ELR (cell line): ENCODE measurements around the gene MRPL17.

Source experiments
- DNase-seq: peaks from one replicate; pipeline ENCODE4 v3.0.0-alpha.2; 2015; ENCODE audit warnings: low read depth

MRPL17 gene

DNA sequence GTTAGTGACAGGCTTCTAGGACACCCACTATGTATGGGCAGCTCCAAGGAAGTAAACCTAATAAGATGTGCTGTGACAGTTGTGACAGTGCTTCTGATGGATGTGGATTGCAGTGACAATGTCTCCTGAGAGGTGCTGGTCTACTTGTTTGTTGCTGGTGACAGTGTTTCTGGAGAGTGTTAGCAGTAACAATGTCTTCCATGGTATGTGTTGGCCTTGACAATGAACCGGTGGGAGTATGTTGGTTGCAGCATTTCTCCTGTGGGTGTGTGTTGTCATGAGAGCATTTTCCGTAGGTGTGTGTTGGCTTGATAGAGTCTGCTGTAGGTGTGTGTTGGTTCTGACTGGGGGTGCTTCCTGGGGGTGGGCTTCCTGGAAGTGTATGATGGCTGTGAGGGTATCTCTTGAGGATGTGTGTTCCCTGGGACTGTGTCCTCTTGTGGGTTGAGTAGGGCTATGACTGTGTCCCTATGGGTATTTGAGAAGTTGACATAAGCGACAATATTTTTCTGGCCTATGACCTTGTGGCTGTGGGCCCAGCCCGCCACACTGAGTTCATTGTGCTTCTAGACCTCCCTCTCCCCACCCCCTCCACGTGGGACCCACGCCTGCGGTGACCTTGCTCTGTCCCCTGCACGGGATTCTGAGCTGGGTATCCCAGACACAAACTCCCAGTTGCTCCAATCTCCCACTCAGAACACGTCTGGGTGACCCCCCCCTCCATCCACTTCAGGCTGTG is 28.7 kb downstream of the MRPL17 start:
- DNase-seq = no peak

DNA sequence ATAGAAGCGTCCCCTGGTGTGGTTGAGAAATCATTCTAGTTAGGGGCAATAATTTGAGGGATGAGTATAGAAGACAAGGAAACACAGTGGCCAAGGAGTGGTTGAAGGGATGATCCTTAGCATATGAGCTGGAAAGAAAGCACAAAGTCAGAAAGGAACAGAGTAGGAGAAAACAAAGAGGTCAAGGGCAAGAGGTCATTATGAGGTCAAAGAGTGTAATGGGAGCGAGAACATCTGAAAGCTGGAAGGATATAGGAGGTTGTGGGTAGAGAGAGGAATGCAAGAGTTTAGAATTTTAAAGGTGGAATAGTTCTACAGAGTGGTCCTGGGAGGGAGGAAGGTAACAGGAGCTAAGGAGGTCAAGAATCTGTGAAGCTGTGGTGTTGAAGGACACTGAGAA is 29.5 kb downstream of the MRPL17 start:
- DNase-seq = no peak

DNA sequence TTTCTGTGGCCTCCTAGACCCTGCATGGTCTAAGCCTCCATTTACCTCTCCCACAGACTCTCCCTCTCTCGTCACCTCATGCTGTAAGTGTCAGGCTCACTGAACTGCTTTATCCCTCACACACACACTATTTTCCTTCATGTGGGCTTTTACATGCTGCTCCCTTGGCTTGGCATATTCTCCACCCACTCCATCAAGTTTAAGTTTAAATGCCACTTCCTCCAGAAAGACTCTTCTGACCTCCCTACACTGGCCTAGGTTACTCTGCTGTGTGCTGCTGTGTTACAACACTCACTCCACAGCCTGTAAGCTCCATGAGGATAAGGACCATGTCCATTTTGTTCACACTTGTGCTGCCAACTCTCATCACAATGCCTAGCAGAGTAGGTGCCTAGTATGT is 30.0 kb downstream of the MRPL17 start:
- DNase-seq = no peak

DNA sequence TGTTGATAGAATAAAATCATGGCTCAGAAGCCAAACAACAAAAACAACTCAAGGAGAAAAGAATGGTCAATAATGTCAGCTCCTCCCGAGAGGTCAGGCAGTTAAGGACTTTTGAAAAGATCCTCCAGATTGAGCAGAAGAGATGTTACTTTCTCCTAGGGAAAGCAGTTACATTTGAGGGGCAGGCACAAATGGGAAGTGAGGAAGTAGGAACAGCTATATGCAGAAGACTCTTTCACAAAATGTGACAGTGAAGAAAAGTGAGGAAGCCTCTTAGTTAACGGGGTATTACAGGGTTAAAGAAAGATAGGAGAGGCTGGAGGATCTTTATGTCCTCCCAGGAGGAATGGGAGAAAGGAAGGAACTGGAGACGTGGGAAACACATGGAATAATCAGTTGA is 31.0 kb downstream of the MRPL17 start:
- DNase-seq = no peak

DNA sequence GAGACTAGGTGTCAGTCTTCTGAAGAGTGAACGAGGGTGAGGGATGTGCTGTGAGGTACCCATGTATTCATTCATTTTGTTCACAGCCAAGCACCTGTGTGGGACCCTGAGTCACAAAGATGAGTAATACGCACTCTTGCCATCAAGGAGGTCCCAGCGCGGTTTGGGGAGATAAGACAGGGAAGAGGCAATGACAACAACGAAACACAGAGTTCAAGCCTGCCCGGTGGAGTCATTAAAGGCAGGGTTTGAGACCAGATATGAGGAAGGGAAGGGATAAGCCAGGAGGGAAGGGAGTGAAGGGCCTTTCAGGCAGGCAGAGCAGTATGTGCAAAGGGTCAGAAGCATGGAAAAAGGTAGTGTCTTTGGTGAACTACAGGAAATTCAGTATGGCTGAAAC is 32.2 kb downstream of the MRPL17 start:
- peak; percentile 29 for DNase-seq

GRCh38 chr11:6650104-6650503 is 33.0 kb downstream of the MRPL17 start:
- no peak for DNase-seq

- no peak for DNase-seq
Observed at GRCh38 chr11:6648501-6648900, 34.6 kb downstream of the MRPL17 start.

DNA sequence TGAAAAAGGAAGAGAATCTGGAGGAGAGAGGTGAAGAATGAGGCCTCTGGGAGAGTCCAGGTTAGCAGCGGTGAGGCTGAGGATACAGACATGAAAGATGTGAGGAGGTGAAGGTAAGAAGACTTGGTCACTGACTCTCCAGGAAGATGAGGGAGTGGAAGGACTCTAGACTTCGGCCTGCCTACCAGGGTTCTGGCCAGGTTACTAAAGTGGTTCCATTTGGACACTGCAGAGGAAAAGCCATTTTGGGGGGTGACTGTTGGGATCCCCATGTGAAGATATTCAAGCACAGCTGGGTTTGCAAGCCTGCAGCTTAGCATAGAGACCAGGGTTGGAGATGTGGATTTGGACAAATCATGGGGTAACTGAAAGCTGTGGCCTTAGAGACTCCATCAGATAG is 35.3 kb downstream of the MRPL17 start:
- no peak for DNase-seq

- DNase-seq = no peak
Observed at GRCh38 chr11:6646918-6647679, 36.0 kb downstream of the MRPL17 start.

GRCh38 chr11:6646576-6646917 is 36.6 kb downstream of the MRPL17 start:
- no peak for DNase-seq

DNA sequence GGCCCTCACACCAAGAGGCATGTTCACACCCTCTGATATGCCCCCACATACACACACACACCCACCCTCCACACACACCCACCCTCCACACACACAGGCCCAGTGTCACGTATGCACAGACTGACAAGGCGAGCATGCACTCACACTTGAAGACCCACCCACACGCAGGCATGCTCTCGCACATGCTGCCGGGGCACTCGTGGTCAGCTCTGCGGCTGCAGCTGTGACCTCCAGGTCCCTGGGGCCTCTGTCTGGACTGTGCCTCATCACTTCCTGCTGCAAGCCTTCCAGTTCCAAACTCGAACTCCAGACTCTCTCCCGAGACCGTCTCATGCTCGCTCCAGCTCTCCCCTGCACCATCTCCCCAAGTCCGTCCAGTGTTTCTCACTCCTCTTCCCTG is 37.1 kb downstream of the MRPL17 start:
- peak; percentile 82 for DNase-seq

GRCh38 chr11:6642957-6643356 is 40.2 kb downstream of the MRPL17 start:
- DNase-seq = no peak

GRCh38 chr11:6640985-6641701 is 42.0 kb downstream of the MRPL17 start:
- no peak for DNase-seq

- DNase-seq = no peak
Observed at GRCh38 chr11:6640036-6640984, 42.8 kb downstream of the MRPL17 start.

DNA sequence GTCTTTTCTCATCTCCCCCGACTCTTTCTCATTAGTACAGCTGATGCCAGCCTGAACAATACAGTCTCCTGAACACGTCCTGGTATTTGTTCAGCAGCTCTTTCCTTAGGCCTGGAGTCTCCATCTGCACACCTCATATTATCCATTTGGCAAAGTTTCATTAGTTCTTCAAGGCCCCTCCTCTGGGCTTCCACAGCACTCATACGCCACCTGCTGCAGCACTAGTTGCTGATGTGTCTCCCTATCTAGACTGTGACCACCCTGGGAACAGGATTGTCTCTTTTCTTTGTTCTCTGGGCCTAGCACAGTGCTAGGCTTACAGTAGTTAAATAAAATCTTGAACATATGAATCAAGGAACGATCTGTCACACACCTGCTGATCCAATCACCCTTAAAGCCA is 44.7 kb downstream of the MRPL17 start:
- peak; percentile 43 for DNase-seq

- DNase-seq = peak; percentile 89
Observed at GRCh38 chr11:6637871-6638270, 45.3 kb downstream of the MRPL17 start.

DNA sequence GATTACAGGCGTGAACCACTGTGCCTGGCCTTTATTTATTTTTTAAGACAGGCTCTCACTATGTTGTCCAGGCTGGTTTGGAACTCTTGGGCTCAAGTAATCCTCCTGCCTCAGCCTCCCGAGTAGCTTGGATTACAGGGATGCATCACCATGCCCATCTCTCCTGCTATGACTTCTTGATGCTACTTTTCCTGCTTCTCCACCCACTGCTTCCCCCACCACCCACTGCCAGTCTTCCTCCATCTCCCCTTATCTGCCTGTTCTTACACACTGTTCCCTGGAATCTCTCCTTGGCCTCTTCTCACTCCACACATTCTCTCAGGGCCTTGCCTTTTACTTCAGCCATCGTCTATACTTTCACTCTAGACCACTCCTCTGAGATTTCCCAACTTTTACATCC is 46.7 kb downstream of the MRPL17 start:
- no peak for DNase-seq

DNA sequence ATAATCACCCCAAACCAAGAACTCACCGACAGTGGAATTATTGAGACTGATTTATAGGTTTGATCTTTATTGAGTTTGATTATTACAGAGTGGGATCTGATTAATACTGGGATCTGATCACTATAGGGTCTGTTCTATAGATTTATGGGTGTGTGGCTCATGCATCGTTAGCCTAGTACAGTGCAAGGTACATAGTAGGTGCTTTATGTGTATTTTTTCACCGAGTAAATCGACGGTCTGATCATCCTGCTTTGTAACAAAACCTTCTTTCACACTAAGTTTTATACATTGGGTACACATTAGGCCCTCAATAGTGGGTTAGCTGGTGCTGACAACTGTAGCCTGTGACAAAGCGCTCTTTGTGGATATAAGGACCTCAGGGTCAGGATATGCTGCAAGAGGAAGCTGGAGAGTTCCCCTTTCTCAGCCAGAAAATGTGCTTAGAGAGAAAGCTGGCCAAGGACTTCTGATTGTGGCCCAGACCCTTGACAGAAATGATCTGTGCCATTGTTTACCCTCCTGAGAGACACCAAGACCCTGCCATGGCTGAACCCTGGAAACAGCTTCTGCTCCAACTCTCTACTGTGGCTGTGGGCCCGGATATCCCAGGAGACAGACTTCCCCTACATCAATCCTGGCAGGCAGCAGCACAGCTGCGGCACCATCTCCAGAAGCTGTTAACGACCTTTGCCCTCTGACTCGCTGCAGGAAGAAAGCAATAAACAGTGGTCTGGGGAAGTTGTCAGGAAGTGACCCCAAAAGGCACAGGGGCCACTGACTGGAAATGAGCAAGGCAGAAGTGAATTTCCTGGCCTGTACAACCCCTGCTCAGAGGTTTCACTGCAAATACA is 47.8 kb downstream of the MRPL17 start:
- DNase-seq = peak; percentile 84

DNA sequence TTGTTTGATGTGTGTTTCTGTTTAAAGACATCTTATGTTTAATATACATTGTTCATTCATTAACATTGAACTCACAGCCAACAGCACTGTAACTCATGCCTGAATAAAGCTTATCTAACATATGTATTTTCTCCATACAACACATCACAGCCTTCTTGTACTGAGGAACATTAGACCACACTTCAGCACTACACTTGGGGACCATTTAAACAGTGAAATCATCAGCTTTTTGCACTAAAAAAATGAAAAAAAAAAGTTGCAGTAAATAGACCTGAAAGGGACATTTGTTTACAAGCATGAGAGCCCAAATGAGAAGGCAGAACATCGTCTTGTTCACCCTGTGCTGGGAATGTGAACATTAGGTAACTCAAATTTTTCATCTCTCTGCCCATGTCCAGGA is 48.6 kb downstream of the MRPL17 start:
- no peak for DNase-seq

DNA sequence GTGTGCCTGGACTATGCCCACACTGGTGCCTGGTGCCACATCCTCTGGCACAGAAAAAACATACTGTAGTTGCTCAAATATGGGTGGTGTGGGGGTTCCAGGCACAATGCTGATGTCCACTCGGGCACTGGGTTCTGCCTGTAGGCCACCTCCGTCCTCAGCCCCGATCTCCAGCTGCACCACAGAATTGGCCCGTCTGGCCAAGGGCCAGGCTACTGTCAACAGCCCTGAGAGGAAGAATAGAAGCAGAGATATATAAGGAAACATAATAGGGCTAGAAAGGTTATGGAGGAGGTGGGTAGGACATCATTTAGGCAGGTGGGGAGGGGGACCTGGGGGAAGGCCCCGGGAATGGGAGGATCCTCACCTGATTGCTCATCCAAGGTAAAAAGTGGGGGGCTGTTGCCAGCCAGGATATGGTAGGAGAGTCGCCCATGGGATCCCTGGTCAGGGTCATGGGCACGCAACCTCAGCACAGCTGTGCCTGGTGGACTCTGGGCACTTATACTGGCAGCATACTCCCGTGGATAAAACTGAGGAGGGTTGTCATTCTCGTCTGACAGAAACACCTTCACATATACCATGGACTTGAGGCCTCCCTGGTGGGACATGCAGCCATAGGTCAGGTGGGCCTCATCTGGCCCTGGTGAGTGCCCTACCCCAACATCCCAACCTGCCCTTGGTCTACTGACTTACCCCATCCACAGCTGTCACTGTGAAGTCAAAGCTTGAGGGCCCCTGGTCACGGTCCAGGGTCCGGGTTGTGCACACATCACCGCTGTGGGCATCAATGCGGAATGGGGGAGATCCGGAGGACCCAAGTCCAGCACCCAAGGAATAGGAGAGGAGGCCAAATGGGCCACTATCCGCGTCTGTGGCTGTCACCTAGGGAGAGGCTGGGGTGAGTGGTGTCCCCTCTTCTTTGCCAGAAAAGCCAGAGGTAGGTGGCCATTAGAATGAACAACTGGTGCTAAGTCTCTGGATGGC is 49.4 kb downstream of the MRPL17 start:
- DNase-seq = no peak
